Tibial nerve (tissue), 3 donors: Measurements from ENCODE around the gene GLTP.

Experiments used
- CTCF ChIP-seq, 5 experiments: fragments of 200-600 bp in 3 of 5; fragments of 450-650 bp in 2 of 5; sonication (generic) in 3 of 5; IDR thresholded peaks; one replicate each; pipeline ENCODE4 v1.5.1; 2016 to 2019; ENCODE audit warnings: antibody characterized with exemption in 5 of 5, mild to moderate bottlenecking in 3 of 5, moderate library complexity in 2 of 5
- POLR2A ChIP-seq, 2 donors: fragments of 450-650 bp; IDR thresholded peaks; one replicate each; pipeline ENCODE4 v1.6.1; 2017; ENCODE audit warnings: antibody characterized with exemption in 2 of 2, mild to moderate bottlenecking in 2 of 2, moderate library complexity in 2 of 2

DNA sequence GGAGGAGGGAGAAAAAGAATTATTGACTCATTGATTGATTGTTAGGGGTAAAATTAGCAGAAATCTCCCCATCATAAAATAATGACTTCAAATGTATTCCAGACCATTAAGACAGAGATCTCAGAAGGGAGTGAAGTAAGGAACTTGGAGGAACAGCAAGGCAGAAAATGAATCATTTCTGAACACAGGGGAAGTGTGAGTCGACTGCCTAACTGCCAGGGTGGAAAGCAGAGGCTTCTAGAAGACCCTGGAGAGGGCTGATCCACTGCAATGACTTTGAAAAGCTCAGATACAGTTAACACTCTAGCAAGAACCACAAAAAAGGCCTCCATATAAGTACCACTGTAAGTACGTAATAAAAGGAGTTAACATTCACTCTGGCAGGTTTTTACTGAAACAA is 9.7 kb downstream of the GLTP start:
- TF ChIP-seq POLR2A (IDR thresholded peaks at IDR 0.05) (no peak), CTCF (IDR thresholded peaks at IDR 0.05) (no peak)
